HCT116 (cell line): Measurements from ENCODE around the gene RNF182. TPM values are rescaled to one million over a fixed set of nuclear protein-coding genes. Genes with fewer than 3 reads are reported as not detected.
A peak's percentile ranks its signal among the peaks of the same experiment; 100 is the strongest.

Experiments
- ATAC-seq: fragments of 200-7000 bp; cut with Tn5 transposase; 2 replicates; pipeline ENCODE4 v1.9.1; 2020; ENCODE audit warnings: mild to moderate bottlenecking, moderate library complexity
- BruUV-seq: library from RNA; stranded (reverse); fragments of 400-500 nt; replicated peaks from 2 replicates; lab custom pipeline; 2021; lab: Mats Ljungman, UMichigan
- CTCF ChIA-PET: fragments of 300-600 bp; sonication (Branson Sonifier 250); formaldehyde crosslinking; loops from one replicate; lab custom pipeline; 2021; ENCODE audit warnings: antibody characterized with exemption; lab: Charles Lee
- POLR2A ChIA-PET: fragments of 300-600, 350-600 bp; sonication (Branson Sonifier 250); formaldehyde crosslinking; loops from one replicate; lab custom pipeline; 2021; ENCODE audit warnings: antibody characterized with exemption; lab: Charles Lee
- RAD21 ChIA-PET, 2 experiments: fragments of 300-600 bp; sonication (Branson Sonifier 250); formaldehyde crosslinking; loops; one replicate each; lab custom pipeline; 2023; ENCODE audit warnings: low total read pairs in 2 of 2; ENCODE audit not compliant: uncharacterized antibody in 2 of 2, unreplicated experiment in 2 of 2, low non-redundant PET in 1 of 2; lab: Charles Lee
- DNase-seq: peaks from one replicate; pipeline ENCODE4 v3.0.0-alpha.2; 2010; ENCODE audit warnings: low read depth, low spot score
- H2AFZ ChIP-seq: fragments of 200-600 bp; shearing (Covaris generic), sonication (generic); 2 replicates; pipeline ENCODE4 v1.6.1; 2017; ENCODE audit warnings: low read depth, mixed run types, mixed read lengths, antibody characterized with exemption, low read length; ENCODE audit not compliant: poor library complexity, severe bottlenecking
- H3K27ac ChIP-seq: 2 replicates; pipeline ENCODE4 v1.5.1; 2012; ENCODE audit warnings: low read depth, low read length
- H3K27me3 ChIP-seq: fragments of 200-600 bp; sonication (generic); 2 replicates; pipeline ENCODE4 v1.6.1; 2016; ENCODE audit warnings: mixed run types, low read length, mixed read lengths; ENCODE audit not compliant: insufficient read depth
- H3K36me3 ChIP-seq, 2 experiments: fragments of 200-500 bp in 1 of 2; fragments of 200-600 bp in 1 of 2; sonication (Bioruptor generic) in 1 of 2; sonication (generic) in 1 of 2; 2 replicates each; pipeline versions ENCODE4 v1.5.1 to v1.6.1; 2014 to 2016; ENCODE audit warnings: low read length in 2 of 2, inconsistent platforms in 1 of 2, mixed read lengths in 1 of 2, mixed run types in 1 of 2; ENCODE audit not compliant: insufficient read depth in 2 of 2, control insufficient read depth in 1 of 2
- H3K4me1 ChIP-seq, 2 experiments: fragments of 200-600 bp in 1 of 2; sonication (generic) in 1 of 2; 2 replicates each; pipeline versions ENCODE4 v1.5.1 to v1.6.1; 2012 to 2017; ENCODE audit warnings: low read length in 2 of 2, inconsistent platforms in 1 of 2, mild to moderate bottlenecking in 1 of 2, mixed read lengths in 1 of 2, mixed run types in 1 of 2, moderate library complexity in 1 of 2; ENCODE audit not compliant: insufficient read depth in 2 of 2, control insufficient read depth in 1 of 2
- H3K4me2 ChIP-seq: fragments of 200-600 bp; sonication (generic); 2 replicates; pipeline ENCODE4 v1.6.1; 2017; ENCODE audit warnings: mixed run types, low read length, mixed read lengths
- H3K4me3 ChIP-seq, 2 experiments: fragments of 200-600 bp in 1 of 2; sonication (generic) in 1 of 2; replicated peaks in 1 of 2; 2 replicates each; pipeline ENCODE4 v1.5.1; 2011 to 2016; ENCODE audit warnings: low read length in 2 of 2, control low read depth in 1 of 2, low read depth in 1 of 2, mild to moderate bottlenecking in 1 of 2, mixed read lengths in 1 of 2, mixed run types in 1 of 2
- H3K79me2 ChIP-seq: fragments of 200-600 bp; sonication (generic); 2 replicates; pipeline ENCODE4 v1.6.1; 2017; ENCODE audit warnings: mild to moderate bottlenecking, mixed run types, low read length, moderate library complexity, mixed read lengths; ENCODE audit not compliant: insufficient read depth
- H3K9ac ChIP-seq: fragments of 200-600 bp; sonication (generic); 2 replicates; pipeline ENCODE4 v1.6.1; 2016; ENCODE audit warnings: low read length, mixed read lengths
- H3K9me2 ChIP-seq: fragments of 200-600 bp; sonication (generic), shearing (Covaris generic); 2 replicates; pipeline ENCODE4 v1.6.1; 2017; ENCODE audit warnings: mixed run types, mild to moderate bottlenecking, moderate library complexity; ENCODE audit not compliant: insufficient read depth
- H3K9me3 ChIP-seq, 2 experiments: fragments of 200-500 bp in 1 of 2; fragments of 200-600 bp in 1 of 2; sonication (Bioruptor generic) in 1 of 2; sonication (generic) in 1 of 2; 2 replicates each; pipeline ENCODE4 v1.6.1; 2014 to 2017; ENCODE audit warnings: low read length in 2 of 2, mixed read lengths in 2 of 2, inconsistent platforms in 1 of 2, low read depth in 1 of 2, mild to moderate bottlenecking in 1 of 2, mixed run types in 1 of 2, moderate library complexity in 1 of 2; ENCODE audit not compliant: control insufficient read depth in 1 of 2, insufficient read depth in 1 of 2
- H4K20me1 ChIP-seq: fragments of 200-600 bp; sonication (generic), shearing (Covaris generic); 2 replicates; pipeline ENCODE4 v1.6.1; 2017; ENCODE audit warnings: mixed run types, mild to moderate bottlenecking, moderate library complexity; ENCODE audit not compliant: insufficient read depth
- CBX3 ChIP-seq: IDR thresholded peaks from 2 replicates; pipeline ENCODE4 v1.6.1; 2012; ENCODE audit warnings: low read depth
- CTCF ChIP-seq, 3 experiments: fragments of 200-600 bp in 1 of 3; sonication (generic) in 1 of 3; IDR thresholded peaks in 2 of 3; conservative IDR thresholded peaks in 1 of 3; 2 replicates each; pipeline ENCODE4 v1.5.1; 2012 to 2017; ENCODE audit warnings: low read depth in 2 of 3, low read length in 2 of 3, antibody characterized with exemption in 1 of 3, borderline replicate concordance in 1 of 3, control low read depth in 1 of 3, mild to moderate bottlenecking in 1 of 3, mixed read lengths in 1 of 3, mixed run types in 1 of 3, moderate library complexity in 1 of 3; ENCODE audit not compliant: insufficient read depth in 1 of 3
- ELF1 ChIP-seq: IDR thresholded peaks from 2 replicates; pipeline ENCODE4 v1.6.1; 2012; ENCODE audit warnings: low read depth, borderline replicate concordance
- EZH2 ChIP-seq: fragments of 200-600 bp; sonication (generic); IDR thresholded peaks from 2 replicates; pipeline ENCODE4 v1.6.1; 2017; ENCODE audit warnings: antibody characterized with exemption, mixed run types
- FOSL1 ChIP-seq: IDR thresholded peaks from 2 replicates; pipeline ENCODE4 v1.6.1; 2012; ENCODE audit warnings: low read depth
- JUND ChIP-seq: IDR thresholded peaks from 2 replicates; pipeline ENCODE4 v1.6.1; 2012
- POLR2A ChIP-seq: IDR thresholded peaks from 2 replicates; pipeline ENCODE4 v1.7.0; 2011; ENCODE audit warnings: borderline replicate concordance; ENCODE audit not compliant: insufficient read depth, insufficient read length; ENCODE audit errors: extremely low read depth
- RAD21 ChIP-seq: IDR thresholded peaks from 2 replicates; pipeline ENCODE4 v1.6.1; 2012; ENCODE audit warnings: low read depth, mild to moderate bottlenecking
- REST ChIP-seq: IDR thresholded peaks from 2 replicates; pipeline ENCODE4 v1.6.1; 2012; ENCODE audit warnings: low read depth
- SRF ChIP-seq: IDR thresholded peaks from 2 replicates; pipeline ENCODE4 v1.6.1; 2012; ENCODE audit warnings: low read depth
- YY1 ChIP-seq: IDR thresholded peaks from 2 replicates; pipeline ENCODE4 v1.6.1; 2011; ENCODE audit warnings: low read length, low read depth, moderate library complexity, mild to moderate bottlenecking; ENCODE audit not compliant: insufficient replicate concordance; ENCODE audit errors: extremely low read depth
- ZFX ChIP-seq: fragments of 450-650 bp; IDR thresholded peaks from 2 replicates; pipeline ENCODE4 v1.6.1; 2017
- ZNF274 ChIP-seq: fragments of 200-500 bp; sonication (Bioruptor generic); IDR thresholded peaks from 2 replicates; pipeline ENCODE4 v1.6.1; 2014; ENCODE audit warnings: mild to moderate bottlenecking, low read depth, low read length, inconsistent platforms
- intact Hi-C: fragments of 100-400 bp; cut with micrococcal nuclease; formaldehyde crosslinking; loops from 2 replicates; pipeline ENCODE4 v1.10.0; 2022
- total RNA-seq: library from RNA; stranded (reverse); gene quantifications from one replicate; pipeline ENCODE4 v1.2.1, GENCODE V29; 2021; ENCODE audit not compliant: unreplicated experiment

RNF182 gene
- total RNA-seq, 1 experiment from 2014 or later = 6.5 TPM

- TF ChIP-seq CTCF (IDR thresholded peaks at IDR 0.05 in 2 of 3, conservative IDR thresholded peaks at IDR 0.05 in 1 of 3; ENCODE audit: borderline replicate concordance in 1 of 3, insufficient read depth in 1 of 3, low read depth in 2 of 3, low read length in 2 of 3) = peak; percentile 65 to 91 (median 91)
- TF ChIP-seq RAD21 = peak; percentile 99
- TF ChIP-seq ELF1 = no peak
- RAD21 ChIA-PET = interaction anchor here (0.8 to 1.9 kb wide), 7 partner anchors 94 to 236 kb away, joined by 3 to 15 read pairs (median 4); no protein-coding TSS in a partner anchor
- Histone ChIP-seq H3K79me2 (no peaks in the 10 kb centered on the region), H3K36me3 (no peaks in the 10 kb centered on the region), H3K27ac (no peak overlapping the region), H3K4me3 (no peak overlapping the region), H4K20me1 (no peaks in the 10 kb centered on the region), H3K4me1 (peaks cover 7 to 15% of the 10 kb centered on the region in 2 experiments; a peak in 3 of 4 replicates), H3K27me3 (peaks cover 13% of the 10 kb centered on the region), H2AFZ (peak overlapping the region; percentile 69), H3K4me2 (peak overlapping the region; percentile 32; the same call in 1 of the 2 replicates), H3K9ac (no peak overlapping the region), H3K9me3 (no peaks in the 10 kb centered on the region), H3K9me2 (no peaks in the 10 kb centered on the region)
- CTCF ChIA-PET = interaction anchor here (0.6 to 4.9 kb wide), 28 partner anchors 9 to 334 kb away, joined by 3 to 67 read pairs (median 4); partner anchors contain the start of genes RNF182 and SIRT5
- POLR2A ChIA-PET = no interaction called here
- DNase-seq (peak; percentile 71), ATAC-seq (peak; percentile 87)
- no TSS peak for BruUV-seq
- intact Hi-C loops = loop anchor here (1.0 to 2.0 kb wide), 4 partner anchors 114 to 235 kb away; no protein-coding TSS in a partner anchor
Measured at GRCh38 chr6:13908955-13909381, 15.8 kb upstream of the RNF182 start.

- ChIA-PET POLR2A (no interaction called here), CTCF (interaction anchor here (4.1 to 4.9 kb wide), 2 partner anchors 136 to 156 kb away, joined by 52 to 67 read pairs; no protein-coding TSS in a partner anchor), RAD21 (no interaction called here)
- ATAC-seq = no peak
- H4K20me1 ChIP-seq = no peaks in the 10 kb centered on the region
- no peak overlapping the region for H2AFZ ChIP-seq
- no peak overlapping the region for H3K4me2 ChIP-seq
- H3K9me2 ChIP-seq = no peaks in the 10 kb centered on the region
- DNase-seq = no peak
- H3K27ac ChIP-seq = no peak overlapping the region
- no peaks in the 10 kb centered on the region for H3K9me3 ChIP-seq
- H3K36me3 ChIP-seq = no peaks in the 10 kb centered on the region
- H3K4me3 ChIP-seq = no peak overlapping the region
- no peaks in the 10 kb centered on the region for H3K79me2 ChIP-seq
- H3K4me1 ChIP-seq = peaks cover 7 to 23% of the 10 kb centered on the region in 2 experiments; a peak in 3 of 4 replicates
- peaks cover 13% of the 10 kb centered on the region for H3K27me3 ChIP-seq
- H3K9ac ChIP-seq = no peak overlapping the region
- intact Hi-C loops = no loop called here
- BruUV-seq = no TSS peak
- no peak for TF ChIP-seq ZNF274
- TF ChIP-seq REST = no peak
- TF ChIP-seq ZFX = no peak
- no peak for TF ChIP-seq JUND
- no peak for TF ChIP-seq EZH2
- TF ChIP-seq POLR2A = no peak
- no peak for TF ChIP-seq ELF1
- TF ChIP-seq SRF = no peak
- no peak for TF ChIP-seq FOSL1
- TF ChIP-seq RAD21 = no peak
- TF ChIP-seq CBX3 = no peak
- TF ChIP-seq YY1 = no peak
Measured at GRCh38 chr6:13910443-13910842, 14.3 kb upstream of the RNF182 start.
